HG03354 (cell line): ENCODE results near the gene AGFG1.
"Not testable (repeated sequence)": the region's sequence is repeated elsewhere in the genome, so short reads cannot be mapped to it uniquely, and the experiment has no call there.

Experiments
- ATAC-seq: cut with Tn5 transposase; IDR thresholded peaks from one replicate; pipeline ENCODE4 v1.9.1; 2021; ENCODE audit warnings: mild to moderate bottlenecking; ENCODE audit not compliant: unreplicated experiment, poor library complexity, severe bottlenecking

Gene AGFG1

DNA sequence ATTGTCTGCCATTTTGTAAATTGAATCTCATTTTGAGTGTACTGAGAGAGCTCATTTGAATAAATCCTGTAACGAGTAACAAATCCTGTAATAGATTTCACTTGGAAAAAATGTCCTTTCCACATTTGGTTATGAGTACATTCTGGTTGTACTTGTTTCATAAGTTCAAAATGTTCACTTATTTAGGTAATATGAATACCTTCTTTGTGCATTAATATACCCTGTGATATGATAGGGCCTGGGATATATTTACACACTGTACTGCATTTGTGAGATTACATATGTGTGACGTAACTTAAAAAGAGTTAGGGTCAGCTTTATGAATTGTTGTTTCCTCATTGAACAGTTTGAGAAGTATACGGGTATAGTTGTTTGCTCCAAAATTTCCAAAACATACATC, 16.1 kb downstream of the AGFG1 start:
- ATAC-seq = no peak

DNA sequence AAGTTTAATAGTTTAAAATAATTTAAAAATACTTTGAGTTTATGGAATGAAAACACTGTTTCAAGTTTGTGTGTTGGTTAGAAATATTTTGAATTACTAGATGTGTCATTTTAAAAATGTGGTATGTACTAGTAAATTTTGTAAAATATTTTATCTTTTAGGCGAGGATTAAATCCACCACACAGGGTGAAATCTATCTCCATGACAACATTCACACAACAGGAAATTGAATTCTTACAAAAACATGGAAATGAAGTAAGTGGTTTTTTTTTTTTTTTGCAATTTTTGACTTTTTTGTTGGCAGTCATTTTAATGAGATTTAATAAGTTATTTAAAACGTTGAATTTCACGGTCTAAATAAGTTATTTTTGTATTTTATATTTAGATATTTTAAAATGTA, 19.4 kb downstream of the AGFG1 start:
- no peak for ATAC-seq

GRCh38 chr2:227493524-227493923, 21.6 kb downstream of the AGFG1 start:
- no peak for ATAC-seq

GRCh38 chr2:227497158-227497557, 25.2 kb downstream of the AGFG1 start:
- ATAC-seq = no peak

- no peak for ATAC-seq
These were observed 27.8 kb downstream of the AGFG1 start for GRCh38 chr2:227499627-227500300.

- ATAC-seq = no peak
These were observed 28.3 kb downstream of the AGFG1 start for GRCh38 chr2:227500301-227500630.

GRCh38 chr2:227503433-227504406, 31.8 kb downstream of the AGFG1 start:
- no peak for ATAC-seq

DNA sequence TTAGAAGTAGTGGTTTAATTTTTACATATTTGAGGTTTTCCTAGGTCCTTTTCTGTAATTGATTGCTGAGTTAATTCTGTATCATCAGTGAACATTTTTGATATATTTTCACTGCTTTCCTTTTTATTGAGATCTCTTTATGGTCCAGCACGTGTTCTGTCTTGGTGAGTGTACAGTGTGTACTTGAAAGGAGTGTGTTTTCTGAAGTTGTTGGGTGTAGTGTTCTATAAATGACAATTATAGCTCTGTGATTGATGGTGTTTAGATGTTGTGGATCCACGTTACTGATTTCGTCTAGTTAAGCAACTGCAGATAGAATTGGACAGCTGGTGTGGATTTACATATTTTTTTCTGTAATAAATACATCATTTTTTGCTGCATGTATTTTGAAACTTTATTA, 32.7 kb downstream of the AGFG1 start:
- ATAC-seq = no peak

DNA sequence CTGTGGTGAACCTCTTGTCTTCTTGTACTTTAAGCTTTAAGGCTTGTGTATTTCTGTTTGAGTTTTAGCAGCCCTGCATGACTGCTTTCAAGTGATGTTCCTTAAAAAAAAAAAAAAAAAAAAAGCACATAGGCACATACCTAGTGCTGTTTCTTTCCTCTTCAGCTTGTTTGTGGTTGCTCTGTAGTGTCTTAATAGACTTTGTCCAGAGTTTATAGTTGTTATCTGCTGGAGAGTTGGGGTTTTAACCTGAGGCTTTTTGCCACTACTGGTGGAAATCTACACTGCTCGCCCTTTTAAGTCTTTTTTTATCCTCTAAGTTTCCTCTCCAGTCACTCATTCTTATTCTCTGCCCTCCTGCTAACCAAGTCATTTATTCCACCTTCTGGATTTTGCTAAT, 34.5 kb downstream of the AGFG1 start:
- no peak for ATAC-seq

- ATAC-seq = peak; percentile 57
These were observed 36.0 kb downstream of the AGFG1 start for GRCh38 chr2:227507963-227508362.

DNA sequence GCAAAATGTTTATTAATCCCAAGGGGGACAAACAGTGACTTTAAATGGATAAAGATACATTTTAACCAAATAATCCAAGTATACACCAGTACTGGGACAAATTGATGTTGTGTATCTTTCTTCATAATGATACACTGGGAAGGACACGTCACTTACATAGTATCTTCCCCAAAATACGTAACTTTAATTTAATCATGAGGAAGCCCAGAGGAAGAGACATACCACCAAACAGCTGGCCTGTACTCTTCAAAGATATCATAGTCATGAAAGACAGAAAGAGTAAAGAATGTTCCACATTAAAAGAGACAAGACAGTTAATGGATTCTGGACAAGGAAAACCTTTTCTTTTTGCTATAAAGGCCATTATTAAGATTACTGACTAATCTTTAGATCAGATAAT, 37.1 kb downstream of the AGFG1 start:
- ATAC-seq = no peak

DNA sequence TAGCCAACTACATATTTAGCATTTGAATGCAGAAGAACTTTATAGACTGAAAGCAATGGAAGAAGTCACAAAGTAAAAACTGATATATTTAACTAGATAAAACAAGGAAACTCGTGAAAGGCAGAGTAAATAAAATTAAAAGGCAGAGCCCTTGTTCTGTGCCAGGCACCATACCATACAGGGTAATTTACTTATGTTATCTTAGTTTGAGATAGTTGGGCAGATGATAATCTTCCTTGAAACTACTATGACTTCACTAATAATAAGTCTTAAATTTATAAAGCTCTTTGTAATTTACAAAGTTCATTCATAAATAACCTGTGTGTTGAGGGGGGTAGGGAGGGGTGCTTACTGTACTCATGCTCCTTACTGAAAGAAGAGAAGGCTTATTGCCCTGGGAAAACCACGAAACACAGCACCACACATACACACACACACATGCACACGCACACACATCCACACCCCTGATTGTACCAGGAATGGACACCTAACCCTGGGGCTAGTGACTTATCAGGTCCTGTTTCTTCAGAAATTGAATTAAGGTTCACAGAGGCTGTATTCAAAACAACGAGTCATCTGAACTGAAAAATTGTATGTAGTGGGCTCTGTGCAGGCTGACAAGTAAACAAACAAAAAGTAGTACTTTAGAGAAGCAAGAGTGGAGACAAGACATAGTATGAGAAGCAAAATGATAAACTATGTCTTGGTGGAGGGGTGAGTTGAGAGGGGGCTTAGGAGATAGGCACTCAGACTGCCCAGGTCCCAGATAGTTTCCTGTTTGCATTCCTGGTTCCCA, 38.1 kb downstream of the AGFG1 start:
- no peak for ATAC-seq

DNA sequence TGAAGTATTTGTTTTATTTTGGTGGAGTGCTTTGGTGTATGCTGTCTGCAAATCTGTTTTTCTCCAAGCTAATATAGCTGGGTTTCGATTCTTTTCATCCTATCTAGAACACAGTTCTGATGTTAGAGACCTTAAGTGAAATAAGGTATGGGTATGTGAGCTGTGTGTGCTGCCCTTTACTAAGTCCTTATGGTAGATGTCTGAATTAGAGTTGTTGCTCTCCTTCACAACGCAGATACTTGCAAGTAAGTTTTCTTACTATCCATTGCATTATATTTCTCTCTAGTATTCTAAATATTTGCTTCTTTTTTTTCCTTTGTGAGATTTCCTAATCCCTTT, 38.6 kb downstream of the AGFG1 start:
- ATAC-seq = no peak

DNA sequence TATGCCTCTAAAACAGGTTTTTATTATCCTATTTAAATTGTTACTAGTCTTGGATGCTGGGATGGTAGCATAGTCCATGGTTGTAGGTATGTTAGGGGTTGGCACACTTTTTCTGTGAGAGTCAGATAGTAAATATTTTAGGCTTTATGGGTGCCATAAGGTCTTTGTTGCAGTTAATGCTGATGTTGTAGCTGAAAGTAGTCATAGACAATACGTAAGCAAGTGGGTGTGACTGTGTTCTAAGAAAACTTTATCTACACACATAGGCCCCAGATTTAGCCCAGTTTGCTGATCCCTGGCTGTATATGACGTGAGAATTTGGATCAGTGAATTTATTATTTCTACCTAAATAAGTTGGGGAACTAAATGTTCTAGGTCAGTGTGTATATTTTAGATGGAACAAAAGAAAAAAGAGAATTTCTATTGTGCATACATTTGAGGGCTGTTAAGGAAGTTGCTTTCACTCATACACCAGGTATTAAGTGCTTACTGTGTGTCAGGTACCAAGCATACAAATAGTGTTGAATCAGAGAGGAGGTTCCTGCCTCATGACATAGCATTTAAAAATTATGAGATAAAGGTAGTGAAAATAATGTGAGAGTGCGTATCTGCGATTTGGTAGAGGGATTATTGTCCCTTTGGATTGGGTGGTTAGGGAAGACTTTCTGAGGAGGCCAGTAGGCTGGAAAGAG, 39.4 kb downstream of the AGFG1 start:
- ATAC-seq = no peak

DNA sequence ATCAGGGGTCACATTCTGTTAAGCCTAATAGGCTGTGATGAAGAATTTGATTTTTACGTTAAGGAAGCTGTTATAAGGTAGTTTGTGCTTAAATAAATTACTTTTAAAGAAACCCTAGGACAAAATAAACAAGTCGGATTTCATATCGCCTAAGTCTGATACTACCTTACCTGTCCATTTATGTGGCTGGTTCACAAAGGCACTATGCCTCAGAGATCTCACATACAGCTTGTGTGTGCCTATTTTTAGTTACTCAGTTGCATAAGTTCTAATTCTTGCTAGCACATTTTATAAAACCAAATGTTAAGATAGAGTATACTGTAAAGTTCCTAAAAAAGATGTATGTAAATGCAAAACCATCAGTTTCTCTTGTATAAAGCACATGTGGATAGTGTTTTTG, 40.0 kb downstream of the AGFG1 start:
- no peak for ATAC-seq

- no peak for ATAC-seq
These were observed 41.2 kb downstream of the AGFG1 start for GRCh38 chr2:227513113-227513512.

GRCh38 chr2:227515742-227516141, 43.8 kb downstream of the AGFG1 start:
- no peak for ATAC-seq

DNA sequence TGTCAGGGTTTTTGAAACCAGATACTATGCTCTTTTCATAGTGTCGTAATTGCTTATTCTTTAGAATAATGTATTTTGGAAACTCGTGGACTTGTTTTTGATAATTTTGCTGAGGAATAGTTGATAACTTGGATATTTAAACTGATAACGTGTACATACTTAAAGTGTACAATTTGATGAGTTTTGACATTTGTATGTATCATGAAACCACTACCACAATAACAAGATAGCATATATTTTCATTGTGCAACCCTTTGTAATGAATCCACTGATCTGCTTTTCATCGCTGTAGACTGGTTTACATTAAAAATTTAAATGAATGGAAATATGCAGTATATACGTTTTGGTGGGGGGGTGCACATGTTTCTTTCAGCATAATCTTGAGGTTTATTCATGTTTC, 45.8 kb downstream of the AGFG1 start:
- no peak for ATAC-seq

DNA sequence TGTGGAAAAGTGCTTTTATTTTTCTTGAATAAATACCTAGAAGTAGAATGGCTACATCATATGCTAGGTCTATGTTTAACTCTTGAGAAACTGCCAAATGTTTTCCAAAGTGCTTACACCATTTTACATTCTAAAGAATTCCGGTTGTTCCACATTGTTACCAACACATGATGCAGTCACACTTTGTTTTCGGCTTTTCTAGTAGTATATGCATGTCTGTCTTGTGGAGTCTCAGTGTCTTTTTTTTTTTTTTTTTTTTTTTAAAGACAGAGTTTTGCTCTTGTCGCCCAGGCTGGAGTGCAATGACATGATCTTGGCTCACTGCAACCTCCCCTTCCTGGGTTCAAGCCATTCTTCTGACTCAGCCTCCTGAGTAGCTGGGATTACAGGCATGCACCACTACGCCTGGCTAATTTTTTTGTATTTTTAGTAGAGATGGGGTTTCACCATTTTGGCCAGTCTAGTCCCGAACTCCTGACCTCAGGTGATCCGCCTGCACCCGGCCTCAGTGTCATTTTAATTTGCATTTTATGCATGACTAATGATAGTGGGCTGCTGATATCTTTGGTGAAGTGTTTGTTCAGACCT, 46.4 kb downstream of the AGFG1 start:
- ATAC-seq = not testable (repeated sequence)

- not testable (repeated sequence) for ATAC-seq
These were observed 49.2 kb downstream of the AGFG1 start for GRCh38 chr2:227521178-227521577.
